Lung (tissue), 13 donors: ENCODE measurements around the gene FADS3. TPM values are rescaled to one million over a fixed set of nuclear protein-coding genes. Genes with fewer than 3 reads are reported as not detected.

Experiments
- ATAC-seq: fragments of 200-7000 bp; cut with Tn5 transposase; one replicate; pipeline ENCODE4 v1.9.1; 2020; ENCODE audit warnings: moderate number of reproducible peaks; ENCODE audit not compliant: insufficient read depth, low FRiP score
- DNase-seq, 3 donors: peaks; one replicate each; pipeline ENCODE4 v3.0.0-alpha.2; 2013 to 2017
- H3K27ac ChIP-seq, 2 donors: one replicate each; pipeline ENCODE4 v1.5.1; 2013; ENCODE audit warnings: mild to moderate bottlenecking in 2 of 2, moderate library complexity in 2 of 2, control low read depth in 1 of 2, inconsistent platforms in 1 of 2, low read depth in 1 of 2, low read length in 1 of 2
- H3K27me3 ChIP-seq, 3 donors: one replicate each; pipeline ENCODE4 v1.5.1; 2013; ENCODE audit warnings: low read length in 2 of 3; ENCODE audit not compliant: control insufficient read depth in 3 of 3, insufficient read depth in 3 of 3
- H3K36me3 ChIP-seq, 4 donors: one replicate each; pipeline ENCODE4 v1.5.1; 2013; ENCODE audit warnings: low read length in 4 of 4, mild to moderate bottlenecking in 1 of 4, moderate library complexity in 1 of 4; ENCODE audit not compliant: control insufficient read depth in 4 of 4, insufficient read depth in 4 of 4
- H3K4me1 ChIP-seq, 5 donors: one replicate each; pipeline ENCODE4 v1.5.1; 2013; ENCODE audit warnings: low read length in 5 of 5, mild to moderate bottlenecking in 2 of 5, moderate library complexity in 1 of 5; ENCODE audit not compliant: control insufficient read depth in 5 of 5, insufficient read depth in 5 of 5
- H3K4me3 ChIP-seq: one replicate; pipeline ENCODE4 v1.5.1; 2013; ENCODE audit warnings: mild to moderate bottlenecking, control low read depth, moderate library complexity
- H3K9ac ChIP-seq, 2 donors: one replicate each; pipeline ENCODE4 v1.5.1; 2013; ENCODE audit warnings: low read length in 2 of 2, control low read depth in 1 of 2; ENCODE audit not compliant: insufficient read depth in 1 of 2
- H3K9me3 ChIP-seq, 4 donors: one replicate each; pipeline ENCODE4 v1.5.1; 2013; ENCODE audit warnings: low read length in 3 of 4, mild to moderate bottlenecking in 1 of 4, moderate library complexity in 1 of 4; ENCODE audit not compliant: control insufficient read depth in 4 of 4, insufficient read depth in 3 of 4
- WGBS, 2 donors: extraction: QIAGEN DNeasy Blood & Tissue Kit; methylation state at CpG; one replicate each; pipeline ENCODE4 v1.1.7; 2013; 5-methylcytosine and 5-hydroxymethylcytosine counted together
- polyA plus RNA-seq, 2 donors: library from polyadenylated mRNA; stranded (reverse); fragments of 200-250 nt; gene quantifications; one replicate each; pipeline ENCODE4 v1.2.1, GENCODE V29; 2013
- small RNA-seq: library from RNA; depleted of rRNA; stranded (forward); fragments of <200 nt; gene quantifications from one replicate; pipeline ENCODE3, GENCODE V24; 2014; ENCODE audit warnings: low replicate concordance
- total RNA-seq, 2 donors: library from RNA; depleted of rRNA in 1 of 2; stranded (reverse); fragments of >200 nt in 1 of 2; gene quantifications; one replicate each; pipeline ENCODE4 v1.2.1, GENCODE V29; 2014 to 2021
- TF ChIP-seq, protein P1 (sequence below): IDR thresholded peaks from 2 replicates; pipeline ENCODE4 v1.5.1; 2012; ENCODE audit warnings: mild to moderate bottlenecking; ENCODE audit errors: control extremely low read depth, extremely low read depth
- donor health status: control.
- donor health status: control.
- donor health status: Bipolar disorder and iron deficiency.
- donor health status: healthy.
- donor health status: DM: yes; HTN: yes; CAD: no.

Gene FADS3
- total and polyA plus RNA-seq, 4 donors, result 12.3 to 64.8 (median 54.5) TPM

DNA sequence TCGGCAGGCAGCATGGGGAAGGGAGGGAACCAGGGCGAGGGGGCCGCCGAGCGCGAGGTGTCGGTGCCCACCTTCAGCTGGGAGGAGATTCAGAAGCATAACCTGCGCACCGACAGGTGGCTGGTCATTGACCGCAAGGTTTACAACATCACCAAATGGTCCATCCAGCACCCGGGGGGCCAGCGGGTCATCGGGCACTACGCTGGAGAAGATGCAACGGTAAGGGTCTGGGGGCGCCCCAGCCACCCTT, 63.0 kb downstream of the FADS3 start:
- ATAC-seq, result no peak
- WGBS, 2 donors, result 0% methylated on average over 16 of the region's 16 CpGs
- Histone ChIP-seq H3K9ac (peak overlapping the region in 1 of 2 donors; percentile 61), H3K36me3 (no peaks in the 10 kb centered on the region), H3K4me1 (peaks cover 0 to 28% (median 10%) of the 10 kb centered on the region in 5 donors), H3K27ac (peak overlapping the region; percentile 27 to 87), H3K9me3 (peaks cover 0 to 1% (median 0%) of the 10 kb centered on the region in 4 donors), H3K4me3 (peak overlapping the region; percentile 54), H3K27me3 (no peaks in the 10 kb centered on the region)
- TF ChIP-seq, protein P1, sequence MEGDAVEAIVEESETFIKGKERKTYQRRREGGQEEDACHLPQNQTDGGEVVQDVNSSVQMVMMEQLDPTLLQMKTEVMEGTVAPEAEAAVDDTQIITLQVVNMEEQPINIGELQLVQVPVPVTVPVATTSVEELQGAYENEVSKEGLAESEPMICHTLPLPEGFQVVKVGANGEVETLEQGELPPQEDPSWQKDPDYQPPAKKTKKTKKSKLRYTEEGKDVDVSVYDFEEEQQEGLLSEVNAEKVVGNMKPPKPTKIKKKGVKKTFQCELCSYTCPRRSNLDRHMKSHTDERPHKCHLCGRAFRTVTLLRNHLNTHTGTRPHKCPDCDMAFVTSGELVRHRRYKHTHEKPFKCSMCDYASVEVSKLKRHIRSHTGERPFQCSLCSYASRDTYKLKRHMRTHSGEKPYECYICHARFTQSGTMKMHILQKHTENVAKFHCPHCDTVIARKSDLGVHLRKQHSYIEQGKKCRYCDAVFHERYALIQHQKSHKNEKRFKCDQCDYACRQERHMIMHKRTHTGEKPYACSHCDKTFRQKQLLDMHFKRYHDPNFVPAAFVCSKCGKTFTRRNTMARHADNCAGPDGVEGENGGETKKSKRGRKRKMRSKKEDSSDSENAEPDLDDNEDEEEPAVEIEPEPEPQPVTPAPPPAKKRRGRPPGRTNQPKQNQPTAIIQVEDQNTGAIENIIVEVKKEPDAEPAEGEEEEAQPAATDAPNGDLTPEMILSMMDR, result no peak
- DNase-seq, result no peak

- ATAC-seq (peak; percentile 88), DNase-seq (peak; percentile 94 to 97 (median 95))
- 0 to 1% methylated on average over 83 of the region's 83 CpGs for WGBS, 2 donors
- Histone ChIP-seq H3K9ac (peak within 1 kb of the TSS in 1 of 2 donors; percentile 61), H3K4me1 (peaks cover 0 to 28% (median 10%) of the 10 kb centered on the region in 5 donors), H3K4me3 (peak within 1 kb of the TSS; percentile 54), H3K27ac (peak within 1 kb of the TSS; percentile 87 to 90), H3K27me3 (no peaks in the 10 kb centered on the region), H3K9me3 (peaks cover 0 to 1% (median 0%) of the 10 kb centered on the region in 4 donors), H3K36me3 (no peaks in the 10 kb centered on the region)
- TF ChIP-seq, protein P1, result no peak
Measured at GRCh38 chr11:61827571-61828378, 63.6 kb downstream of the FADS3 start, which contains the start of gene FADS2. TSS of gene FADS2 (plus strand) at chr11:61828300. CDS start at chr11:61828391, 91 bp downstream.

GRCh38 chr11:61826930-61827570, 64.3 kb downstream of the FADS3 start:
- ATAC-seq (no peak), DNase-seq (peak in 1 of 3 donors; percentile 48)
- Histone ChIP-seq H3K9ac (peak overlapping the region in 1 of 2 donors; percentile 28), H3K27me3 (no peaks in the 10 kb centered on the region), H3K9me3 (peaks cover 0 to 1% (median 0%) of the 10 kb centered on the region in 4 donors), H3K36me3 (no peaks in the 10 kb centered on the region), H3K4me3 (peak overlapping the region; percentile 54), H3K27ac (peak overlapping the region; percentile 87 to 90), H3K4me1 (peaks cover 0 to 28% (median 10%) of the 10 kb centered on the region in 5 donors)
- TF ChIP-seq, protein P1, result no peak
- WGBS, 2 donors, result 15% methylated on average over 23 of the region's 23 CpGs

Small RNA genes within 50 kb of the gene (small RNA-seq; reads per million reads assigned to genes)
- not detected for gene MIR6746
- not detected for gene RNU6-1243P

Other genes starting within 250 kb of the FADS3 start
- 1 to 10 TPM; 1.5 to 7.5 TPM for gene DAGLA, start 211.2 kb downstream of the FADS3 start, total RNA-seq
- 1 to 10 TPM; 2.9 to 3.0 TPM for gene DAGLA, start 211.2 kb downstream of the FADS3 start, polyA plus RNA-seq
- 10 to 100 TPM; 27.1 to 41.2 TPM for gene MYRF, start 138.9 kb downstream of the FADS3 start, total RNA-seq
- 10 to 100 TPM; 11.9 to 23.3 TPM for gene MYRF, start 138.9 kb downstream of the FADS3 start, polyA plus RNA-seq
- 100 to 1,000 TPM in 1 of 2 donors, 10 to 100 TPM in 1; 43.9 to 118 TPM for gene TMEM258, start 98.9 kb downstream of the FADS3 start, total RNA-seq
- 100 to 1,000 TPM; 208 to 229 TPM for gene TMEM258, start 98.9 kb downstream of the FADS3 start, polyA plus RNA-seq
- gene FEN1, start 98.6 kb downstream of the FADS3 start, total RNA-seq, result 10 to 100 TPM in 1 of 2 donors, 1 to 10 TPM in 1; 6.4 to 13.2 TPM
- gene FEN1, start 98.6 kb downstream of the FADS3 start, polyA plus RNA-seq, result 10 to 100 TPM in 1 of 2 donors, 1 to 10 TPM in 1; 7.7 to 12.6 TPM
- gene FADS1, start 74.5 kb downstream of the FADS3 start, total RNA-seq, result 100 to 1,000 TPM in 1 of 2 donors, 10 to 100 TPM in 1; 35.7 to 102 TPM
- gene FADS1, start 74.5 kb downstream of the FADS3 start, polyA plus RNA-seq, result 10 to 100 TPM; 35.1 to 54.3 TPM
- 100 to 1,000 TPM in 1 of 2 donors, 10 to 100 TPM in 1; 44.5 to 165 TPM for gene FADS2, start 63.2 kb downstream of the FADS3 start, total RNA-seq
- 10 to 100 TPM; 58.9 to 98.6 TPM for gene FADS2, start 63.2 kb downstream of the FADS3 start, polyA plus RNA-seq
- gene RAB3IL1, start 26.0 kb upstream of the FADS3 start, total RNA-seq, result 10 to 100 TPM in 1 of 2 donors, 1 to 10 TPM in 1; 8.8 to 10.9 TPM
- 10 to 100 TPM in 1 of 2 donors, 1 to 10 TPM in 1; 6.7 to 20.8 TPM for gene RAB3IL1, start 26.0 kb upstream of the FADS3 start, polyA plus RNA-seq
- gene BEST1, start 58.8 kb upstream of the FADS3 start, total RNA-seq, result 10 to 100 TPM in 1 of 2 donors, 1 to 10 TPM in 1; 4.9 to 16.6 TPM
- 10 to 100 TPM in 1 of 2 donors, 1 to 10 TPM in 1; 6.1 to 27.3 TPM for gene BEST1, start 58.8 kb upstream of the FADS3 start, polyA plus RNA-seq
- 1,000 to 10,000 TPM; 1,737 to 4,072 TPM for gene FTH1, start 76.1 kb upstream of the FADS3 start, total RNA-seq
- gene FTH1, start 76.1 kb upstream of the FADS3 start, polyA plus RNA-seq, result over 10,000 TPM in 1 of 2 donors, 1,000 to 10,000 TPM in 1; 6,299 to 24,273 TPM
- gene INCENP, start 232.5 kb upstream of the FADS3 start, total RNA-seq, result 10 to 100 TPM; 13.3 to 14.1 TPM
- 1 to 10 TPM; 3.8 to 6.8 TPM for gene INCENP, start 232.5 kb upstream of the FADS3 start, polyA plus RNA-seq